GM23338 (cell line): ENCODE results near the gene NBAS. TPM values are rescaled to one million over a fixed set of nuclear protein-coding genes. Genes with fewer than 3 reads are reported as not detected.

Source experiments
- ATAC-seq: fragments of 200-7000 bp; cut with Tn5 transposase; 3 replicates; pipeline ENCODE4 v1.9.1; 2020
- DNase-seq: peaks from one replicate; pipeline ENCODE4 v3.0.0-alpha.2; 2015; ENCODE audit warnings: low spot score
- H2AFZ ChIP-seq: fragments of 200-600 bp; sonication (generic); 2 replicates; pipeline ENCODE4 v1.8.0; 2016; ENCODE audit warnings: antibody characterized with exemption, mild to moderate bottlenecking, moderate library complexity
- H3F3A ChIP-seq: fragments of 200-600 bp; sonication (generic); replicated peaks from 2 replicates; pipeline ENCODE4 v1.8.0; 2017; ENCODE audit warnings: antibody characterized with exemption, mixed run types, low read depth
- H3K27ac ChIP-seq: fragments of 200-600 bp; sonication (generic); 2 replicates; pipeline ENCODE4 v1.6.1; 2016; ENCODE audit warnings: low read depth
- H3K27me3 ChIP-seq: fragments of 200-600 bp; sonication (generic); 2 replicates; pipeline ENCODE4 v1.8.0; 2016; ENCODE audit warnings: mild to moderate bottlenecking, mixed run types, moderate library complexity; ENCODE audit not compliant: insufficient read depth
- H3K36me3 ChIP-seq: fragments of 200-600 bp; sonication (generic); 2 replicates; pipeline ENCODE4 v1.8.0; 2016; ENCODE audit warnings: mild to moderate bottlenecking; ENCODE audit not compliant: insufficient read depth
- H3K4me1 ChIP-seq: fragments of 200-600 bp; sonication (generic); 2 replicates; pipeline ENCODE4 v1.8.0; 2016; ENCODE audit warnings: mild to moderate bottlenecking, moderate library complexity; ENCODE audit not compliant: insufficient read depth
- H3K4me2 ChIP-seq: fragments of 200-600 bp; sonication (generic); 2 replicates; pipeline ENCODE4 v1.7.1; 2017; ENCODE audit warnings: mixed run types
- H3K4me3 ChIP-seq: fragments of 200-600 bp; sonication (generic); 2 replicates; pipeline ENCODE4 v1.6.1; 2016; ENCODE audit warnings: mixed run types
- H3K79me2 ChIP-seq: fragments of 200-600 bp; sonication (generic); replicated peaks from 2 replicates; pipeline ENCODE4 v1.8.0; 2017; ENCODE audit warnings: mild to moderate bottlenecking; ENCODE audit not compliant: insufficient read depth
- H3K9me2 ChIP-seq: fragments of 200-600 bp; sonication (generic); 2 replicates; pipeline ENCODE4 v1.8.0; 2017; ENCODE audit not compliant: insufficient read depth
- H4K20me1 ChIP-seq: fragments of 200-600 bp; sonication (generic); replicated peaks from 2 replicates; pipeline ENCODE4 v1.8.0; 2017; ENCODE audit warnings: mild to moderate bottlenecking; ENCODE audit not compliant: insufficient read depth
- H3K27ac Mint-ChIP-seq: 2 replicates; pipeline ENCODE4 v1.8.0; 2020; ENCODE audit warnings: inconsistent platforms, mild to moderate bottlenecking, moderate library complexity, mixed read lengths
- H3K27me3 Mint-ChIP-seq: 3 replicates; pipeline ENCODE4 v1.8.0; 2022; ENCODE audit warnings: low read depth, mild to moderate bottlenecking, moderate library complexity, mixed read lengths, inconsistent platforms; ENCODE audit not compliant: insufficient read depth, poor library complexity
- H3K36me3 Mint-ChIP-seq: 3 replicates; pipeline ENCODE4 v1.8.0; 2021; ENCODE audit warnings: low read depth, mild to moderate bottlenecking, inconsistent platforms, moderate library complexity, mixed read lengths
- H3K4me1 Mint-ChIP-seq: 3 replicates; pipeline ENCODE4 v1.8.0; 2020; ENCODE audit warnings: mild to moderate bottlenecking, inconsistent platforms, mixed read lengths
- H3K4me3 Mint-ChIP-seq: 3 replicates; pipeline ENCODE4 v1.8.0; 2021; ENCODE audit warnings: moderate library complexity, mild to moderate bottlenecking, inconsistent platforms, mixed read lengths
- H3K9me3 Mint-ChIP-seq: 3 replicates; pipeline ENCODE4 v1.8.0; 2020; ENCODE audit warnings: moderate library complexity, mild to moderate bottlenecking, inconsistent platforms, mixed read lengths
- CTCF ChIP-seq, 2 experiments: fragments of 200-600 bp in 1 of 2; sonication (generic) in 1 of 2; conservative IDR thresholded peaks; 2 replicates each; pipeline versions ENCODE4 v1.5.1 to v1.6.1; 2016 to 2017; ENCODE audit warnings: antibody characterized with exemption in 2 of 2, low read depth in 2 of 2, mild to moderate bottlenecking in 2 of 2, moderate library complexity in 1 of 2
- EZH2 ChIP-seq: fragments of 200-600 bp; sonication (generic); IDR thresholded peaks from one replicate; pipeline ENCODE4 v1.8.0; 2017; ENCODE audit warnings: antibody characterized with exemption, mild to moderate bottlenecking, low read depth; ENCODE audit not compliant: unreplicated experiment
- EZH2phosphoT487 ChIP-seq: fragments of 200-600 bp; sonication (generic); IDR thresholded peaks from one replicate; pipeline ENCODE4 v1.8.1; 2018; ENCODE audit warnings: antibody characterized with exemption; ENCODE audit not compliant: unreplicated experiment
- JUNB ChIP-seq: IDR thresholded peaks from one replicate; pipeline ENCODE4 v1.6.1; 2016; ENCODE audit warnings: antibody characterized with exemption; ENCODE audit not compliant: unreplicated experiment
- NANOG ChIP-seq: IDR thresholded peaks from 2 replicates; pipeline ENCODE4 v1.6.1; 2016; ENCODE audit warnings: antibody characterized with exemption, borderline replicate concordance
- ZNF114 ChIP-seq: fragments of 250-450 bp; sonication (Bioruptor Pico); IDR thresholded peaks from 2 replicates; pipeline ENCODE4 v1.5.0; 2020; ENCODE audit warnings: mild to moderate bottlenecking, moderate library complexity
- ZNF331 ChIP-seq: fragments of 250-450 bp; sonication (Bioruptor Pico); IDR thresholded peaks from 2 replicates; pipeline ENCODE4 v1.5.0; 2020; ENCODE audit warnings: low read depth, mild to moderate bottlenecking, moderate library complexity
- polyA plus RNA-seq: library from polyadenylated mRNA; unstranded; fragments of >200 nt; fragmentation: Nextera tagmentation; extraction: Ambion mirVana; gene quantifications from 2 replicates; pipeline ENCODE4 v1.2.1, GENCODE V29; 2016
- total RNA-seq: library from RNA; depleted of rRNA; stranded (reverse); fragments of >200 nt; shearing (Covaris generic); gene quantifications from 2 replicates; pipeline ENCODE4 v1.2.3, GENCODE V29; 2014
- TF ChIP-seq, protein P1 (sequence below): IDR thresholded peaks from 2 replicates; pipeline ENCODE4 v1.6.1; 2016; ENCODE audit warnings: antibody characterized with exemption
- TF ChIP-seq, protein P2 (sequence below): fragments of 250-450 bp; sonication (Bioruptor Pico); IDR thresholded peaks from 2 replicates; pipeline ENCODE4 v1.5.0; 2020; ENCODE audit warnings: mild to moderate bottlenecking, moderate library complexity

NBAS gene
- total and polyA plus RNA-seq, 2 experiments from 2014 or later = 24.8 to 38.9 TPM

GRCh38 chr2:15238028-15238427 lies 323.1 kb downstream of the NBAS start:
- Mint-ChIP-seq H3K4me1 (peaks cover 10% of the 10 kb centered on the region), H3K9me3 (no peaks in the 10 kb centered on the region), H3K36me3 (peaks cover 3% of the 10 kb centered on the region; the same call in 1 of the 3 replicates), H3K4me3 (no peak overlapping the region), H3K27me3 (no peaks in the 10 kb centered on the region), H3K27ac (no peak overlapping the region)
- H2AFZ ChIP-seq = no peak overlapping the region
- no peak overlapping the region for H3K27ac ChIP-seq
- H3K4me2 ChIP-seq = no peak overlapping the region
- no peaks in the 10 kb centered on the region for H3K9me2 ChIP-seq
- TF ChIP-seq JUNB (no peak), ZNF331 (CRISPR knock-in tag) (no peak), EZH2 (no peak), ZNF114 (CRISPR knock-in tag) (no peak), NANOG (no peak), EZH2phosphoT487 (no peak), CTCF (conservative IDR thresholded peaks at IDR 0.05; ENCODE audit: low read depth in 2 of 2) (no peak)
- TF ChIP-seq, protein P1, sequence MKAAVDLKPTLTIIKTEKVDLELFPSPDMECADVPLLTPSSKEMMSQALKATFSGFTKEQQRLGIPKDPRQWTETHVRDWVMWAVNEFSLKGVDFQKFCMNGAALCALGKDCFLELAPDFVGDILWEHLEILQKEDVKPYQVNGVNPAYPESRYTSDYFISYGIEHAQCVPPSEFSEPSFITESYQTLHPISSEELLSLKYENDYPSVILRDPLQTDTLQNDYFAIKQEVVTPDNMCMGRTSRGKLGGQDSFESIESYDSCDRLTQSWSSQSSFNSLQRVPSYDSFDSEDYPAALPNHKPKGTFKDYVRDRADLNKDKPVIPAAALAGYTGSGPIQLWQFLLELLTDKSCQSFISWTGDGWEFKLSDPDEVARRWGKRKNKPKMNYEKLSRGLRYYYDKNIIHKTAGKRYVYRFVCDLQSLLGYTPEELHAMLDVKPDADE = no peak
- TF ChIP-seq, protein P2, sequence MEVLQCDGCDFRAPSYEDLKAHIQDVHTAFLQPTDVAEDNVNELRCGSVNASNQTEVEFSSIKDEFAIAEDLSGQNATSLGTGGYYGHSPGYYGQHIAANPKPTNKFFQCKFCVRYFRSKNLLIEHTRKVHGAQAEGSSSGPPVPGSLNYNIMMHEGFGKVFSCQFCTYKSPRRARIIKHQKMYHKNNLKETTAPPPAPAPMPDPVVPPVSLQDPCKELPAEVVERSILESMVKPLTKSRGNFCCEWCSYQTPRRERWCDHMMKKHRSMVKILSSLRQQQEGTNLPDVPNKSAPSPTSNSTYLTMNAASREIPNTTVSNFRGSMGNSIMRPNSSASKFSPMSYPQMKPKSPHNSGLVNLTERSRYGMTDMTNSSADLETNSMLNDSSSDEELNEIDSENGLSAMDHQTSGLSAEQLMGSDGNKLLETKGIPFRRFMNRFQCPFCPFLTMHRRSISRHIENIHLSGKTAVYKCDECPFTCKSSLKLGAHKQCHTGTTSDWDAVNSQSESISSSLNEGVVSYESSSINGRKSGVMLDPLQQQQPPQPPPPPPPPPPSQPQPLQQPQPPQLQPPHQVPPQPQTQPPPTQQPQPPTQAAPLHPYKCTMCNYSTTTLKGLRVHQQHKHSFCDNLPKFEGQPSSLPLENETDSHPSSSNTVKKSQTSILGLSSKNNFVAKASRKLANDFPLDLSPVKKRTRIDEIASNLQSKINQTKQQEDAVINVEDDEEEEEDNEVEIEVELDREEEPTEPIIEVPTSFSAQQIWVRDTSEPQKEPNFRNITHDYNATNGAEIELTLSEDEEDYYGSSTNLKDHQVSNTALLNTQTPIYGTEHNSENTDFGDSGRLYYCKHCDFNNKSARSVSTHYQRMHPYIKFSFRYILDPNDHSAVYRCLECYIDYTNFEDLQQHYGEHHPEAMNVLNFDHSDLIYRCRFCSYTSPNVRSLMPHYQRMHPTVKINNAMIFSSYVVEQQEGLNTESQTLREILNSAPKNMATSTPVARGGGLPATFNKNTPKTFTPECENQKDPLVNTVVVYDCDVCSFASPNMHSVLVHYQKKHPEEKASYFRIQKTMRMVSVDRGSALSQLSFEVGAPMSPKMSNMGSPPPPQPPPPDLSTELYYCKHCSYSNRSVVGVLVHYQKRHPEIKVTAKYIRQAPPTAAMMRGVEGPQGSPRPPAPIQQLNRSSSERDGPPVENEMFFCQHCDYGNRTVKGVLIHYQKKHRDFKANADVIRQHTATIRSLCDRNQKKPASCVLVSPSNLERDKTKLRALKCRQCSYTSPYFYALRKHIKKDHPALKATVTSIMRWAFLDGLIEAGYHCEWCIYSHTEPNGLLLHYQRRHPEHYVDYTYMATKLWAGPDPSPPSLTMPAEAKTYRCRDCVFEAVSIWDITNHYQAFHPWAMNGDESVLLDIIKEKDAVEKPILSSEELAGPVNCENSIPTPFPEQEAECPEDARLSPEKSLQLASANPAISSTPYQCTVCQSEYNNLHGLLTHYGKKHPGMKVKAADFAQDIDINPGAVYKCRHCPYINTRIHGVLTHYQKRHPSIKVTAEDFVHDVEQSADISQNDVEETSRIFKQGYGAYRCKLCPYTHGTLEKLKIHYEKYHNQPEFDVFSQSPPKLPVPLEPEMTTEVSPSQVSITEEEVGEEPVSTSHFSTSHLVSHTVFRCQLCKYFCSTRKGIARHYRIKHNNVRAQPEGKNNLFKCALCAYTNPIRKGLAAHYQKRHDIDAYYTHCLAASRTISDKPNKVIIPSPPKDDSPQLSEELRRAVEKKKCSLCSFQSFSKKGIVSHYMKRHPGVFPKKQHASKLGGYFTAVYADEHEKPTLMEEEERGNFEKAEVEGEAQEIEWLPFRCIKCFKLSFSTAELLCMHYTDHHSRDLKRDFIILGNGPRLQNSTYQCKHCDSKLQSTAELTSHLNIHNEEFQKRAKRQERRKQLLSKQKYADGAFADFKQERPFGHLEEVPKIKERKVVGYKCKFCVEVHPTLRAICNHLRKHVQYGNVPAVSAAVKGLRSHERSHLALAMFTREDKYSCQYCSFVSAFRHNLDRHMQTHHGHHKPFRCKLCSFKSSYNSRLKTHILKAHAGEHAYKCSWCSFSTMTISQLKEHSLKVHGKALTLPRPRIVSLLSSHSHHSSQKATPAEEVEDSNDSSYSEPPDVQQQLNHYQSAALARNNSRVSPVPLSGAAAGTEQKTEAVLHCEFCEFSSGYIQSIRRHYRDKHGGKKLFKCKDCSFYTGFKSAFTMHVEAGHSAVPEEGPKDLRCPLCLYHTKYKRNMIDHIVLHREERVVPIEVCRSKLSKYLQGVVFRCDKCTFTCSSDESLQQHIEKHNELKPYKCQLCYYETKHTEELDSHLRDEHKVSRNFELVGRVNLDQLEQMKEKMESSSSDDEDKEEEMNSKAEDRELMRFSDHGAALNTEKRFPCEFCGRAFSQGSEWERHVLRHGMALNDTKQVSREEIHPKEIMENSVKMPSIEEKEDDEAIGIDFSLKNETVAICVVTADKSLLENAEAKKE (CRISPR knock-in tag) = no peak
- H3K79me2 ChIP-seq = no peaks in the 10 kb centered on the region
- no peak for DNase-seq
- no peaks in the 10 kb centered on the region for H3F3A ChIP-seq
- H3K36me3 ChIP-seq = no peaks in the 10 kb centered on the region
- H4K20me1 ChIP-seq = no peaks in the 10 kb centered on the region
- no peaks in the 10 kb centered on the region for H3K27me3 ChIP-seq
- peaks cover 5% of the 10 kb centered on the region; the same call in 1 of the 2 replicates for H3K4me1 ChIP-seq
- H3K4me3 ChIP-seq = no peak overlapping the region
- no peak for ATAC-seq
